IMR-90 (cell line): ENCODE results near the gene SENP6. TPM values are rescaled to one million over a fixed set of nuclear protein-coding genes. Genes with fewer than 3 reads are reported as not detected.

ENCODE experiments used
- ATAC-seq: fragments of 200-7000 bp; cut with Tn5 transposase; 2 replicates; pipeline ENCODE4 v1.9.1; 2020; ENCODE audit warnings: low read depth, mild to moderate bottlenecking, moderate library complexity
- BruUV-seq: library from RNA; stranded (reverse); fragments of 400-500 nt; replicated peaks from 2 replicates; lab custom pipeline; 2021; lab: Mats Ljungman, UMichigan
- CTCF ChIA-PET: fragments of 300-600 bp; formaldehyde crosslinking; extraction: SDS; loops from one replicate; lab custom pipeline; 2021; ENCODE audit warnings: antibody characterized with exemption; lab: Yijun Ruan, JAX
- POLR2A ChIA-PET: fragments of 300-600 bp; sonication (Branson Sonifier 250); formaldehyde crosslinking; loops from one replicate; lab custom pipeline; 2022; ENCODE audit warnings: antibody characterized with exemption; ENCODE audit not compliant: unreplicated experiment; lab: Charles Lee
- DNase-seq: peaks from one replicate; pipeline ENCODE4 v3.0.0; 2013
- H2AFZ ChIP-seq: replicated peaks from 2 replicates; pipeline ENCODE3; 2013; ENCODE audit warnings: low read length, mild to moderate bottlenecking; ENCODE audit not compliant: poor library complexity
- H2AK5ac ChIP-seq: 2 replicates; pipeline ENCODE4 v1.6.1; 2013; ENCODE audit warnings: low read depth, low read length, inconsistent platforms
- H2AK9ac ChIP-seq: replicated peaks from 2 replicates; pipeline ENCODE3; 2013; ENCODE audit warnings: mild to moderate bottlenecking, low read depth, low read length, moderate library complexity; ENCODE audit not compliant: poor library complexity
- H2BK120ac ChIP-seq: 2 replicates; pipeline ENCODE4 v1.6.1; 2013; ENCODE audit warnings: low read depth, low read length, inconsistent platforms
- H2BK15ac ChIP-seq: 3 replicates; pipeline ENCODE4 v1.6.1; 2013; ENCODE audit warnings: low read depth, low read length, inconsistent platforms
- H2BK20ac ChIP-seq: 2 replicates; pipeline ENCODE4 v1.6.1; 2013; ENCODE audit warnings: low read depth, mild to moderate bottlenecking, inconsistent platforms, low read length, moderate library complexity
- H2BK5ac ChIP-seq: 2 replicates; pipeline ENCODE4 v1.6.1; 2013; ENCODE audit warnings: mild to moderate bottlenecking, low read depth, low read length, inconsistent platforms; ENCODE audit not compliant: poor library complexity, severe bottlenecking
- H3K14ac ChIP-seq: replicated peaks from 2 replicates; pipeline ENCODE4 v1.6.1; 2013; ENCODE audit warnings: low read depth, low read length, inconsistent platforms
- H3K18ac ChIP-seq: 2 replicates; pipeline ENCODE4 v1.6.1; 2013; ENCODE audit warnings: low read depth, low read length, control low read depth
- H3K23ac ChIP-seq: 2 replicates; pipeline ENCODE4 v1.6.1; 2013; ENCODE audit warnings: low read depth, low read length, inconsistent platforms
- H3K27ac ChIP-seq: 2 replicates; pipeline ENCODE4 v1.5.1; 2013; ENCODE audit warnings: mild to moderate bottlenecking, control low read depth, low read length; ENCODE audit not compliant: insufficient read depth
- H3K27me3 ChIP-seq: 2 replicates; pipeline ENCODE4 v1.6.1; 2013; ENCODE audit warnings: low read length; ENCODE audit not compliant: control insufficient read depth, insufficient read depth
- H3K36me3 ChIP-seq: 2 replicates; pipeline ENCODE4 v1.6.1; 2013; ENCODE audit warnings: low read length, mixed read lengths; ENCODE audit not compliant: control insufficient read depth, insufficient read depth
- H3K4ac ChIP-seq: 2 replicates; pipeline ENCODE4 v1.6.1; 2013; ENCODE audit warnings: low read depth, low read length, inconsistent platforms
- H3K4me1 ChIP-seq: 2 replicates; pipeline ENCODE4 v1.6.1; 2013; ENCODE audit warnings: low read length, mixed read lengths; ENCODE audit not compliant: control insufficient read depth, insufficient read depth
- H3K4me2 ChIP-seq: 2 replicates; pipeline ENCODE4 v1.6.1; 2013; ENCODE audit warnings: low read depth, mild to moderate bottlenecking, control low read depth, low read length, moderate library complexity
- H3K4me3 ChIP-seq: 2 replicates; pipeline ENCODE4 v1.5.1; 2013; ENCODE audit warnings: low read depth, mild to moderate bottlenecking, control low read depth, low read length, moderate library complexity; ENCODE audit not compliant: insufficient read depth
- H3K56ac ChIP-seq: 2 replicates; pipeline ENCODE4 v1.6.1; 2013; ENCODE audit warnings: low read length, inconsistent platforms; ENCODE audit not compliant: insufficient read depth; ENCODE audit errors: extremely low read depth
- H3K79me1 ChIP-seq, 2 experiments: 2 replicates each; pipeline ENCODE4 v1.6.1; 2013; ENCODE audit warnings: low read length in 2 of 2, inconsistent platforms in 1 of 2, low read depth in 1 of 2
- H3K9ac ChIP-seq: 2 replicates; pipeline ENCODE4 v1.6.1; 2013; ENCODE audit warnings: low read depth, low read length, control low read depth
- H3K9me1 ChIP-seq: 2 replicates; pipeline ENCODE4 v1.6.1; 2013; ENCODE audit warnings: low read length, inconsistent platforms; ENCODE audit not compliant: insufficient read depth
- H3K9me3 ChIP-seq: 2 replicates; pipeline ENCODE4 v1.6.1; 2013; ENCODE audit warnings: low read length; ENCODE audit not compliant: control insufficient read depth, insufficient read depth
- H4K20me1 ChIP-seq: 2 replicates; pipeline ENCODE4 v1.6.1; 2013; ENCODE audit warnings: low read length, inconsistent platforms; ENCODE audit not compliant: insufficient read depth
- H4K5ac ChIP-seq: 2 replicates; pipeline ENCODE4 v1.6.1; 2013; ENCODE audit warnings: mild to moderate bottlenecking, low read depth, low read length, control low read depth
- H4K8ac ChIP-seq, 2 experiments: 2 replicates each; pipeline ENCODE4 v1.6.1; 2013; ENCODE audit warnings: low read depth in 2 of 2, low read length in 2 of 2, control low read depth in 1 of 2, inconsistent platforms in 1 of 2
- H4K91ac ChIP-seq: 2 replicates; pipeline ENCODE4 v1.6.1; 2013; ENCODE audit warnings: low read depth, low read length, inconsistent platforms; ENCODE audit not compliant: insufficient read depth
- MAFK ChIP-seq: IDR thresholded peaks from 2 replicates; pipeline ENCODE4 v1.6.1; 2012; ENCODE audit warnings: low read depth, low read length, improper control_type of control experiment
- MAZ ChIP-seq: IDR thresholded peaks from 2 replicates; pipeline ENCODE4 v1.6.1; 2012; ENCODE audit warnings: low read depth, mild to moderate bottlenecking, low read length, improper control_type of control experiment, moderate library complexity, borderline replicate concordance
- MXI1 ChIP-seq: IDR thresholded peaks from 2 replicates; pipeline ENCODE4 v1.6.1; 2012; ENCODE audit warnings: low read depth, mild to moderate bottlenecking, low read length, moderate library complexity, borderline replicate concordance
- POLR2A ChIP-seq: IDR thresholded peaks from 2 replicates; pipeline ENCODE4 v1.6.1; 2012; ENCODE audit warnings: mild to moderate bottlenecking, low read depth, low read length
- RAD21 ChIP-seq: IDR thresholded peaks from 2 replicates; pipeline ENCODE4 v1.6.1; 2012; ENCODE audit warnings: low read length, improper control_type of control experiment
- RCOR1 ChIP-seq: IDR thresholded peaks from 2 replicates; pipeline ENCODE4 v1.6.1; 2012; ENCODE audit warnings: mild to moderate bottlenecking, low read length, improper control_type of control experiment; ENCODE audit not compliant: insufficient replicate concordance
- RFX5 ChIP-seq: IDR thresholded peaks from 2 replicates; pipeline ENCODE4 v1.8.0; 2012; ENCODE audit warnings: low read depth, mild to moderate bottlenecking, low read length, moderate library complexity
- SMC3 ChIP-seq: fragments of 150-350 bp; IDR thresholded peaks from 2 replicates; pipeline ENCODE4 v1.6.1; 2016; ENCODE audit warnings: low read depth, mild to moderate bottlenecking, antibody characterized with exemption, low read length, moderate library complexity
- WGBS, 2 experiments: methylation state at CpG; one replicate each; pipeline versions ENCODE4 v1.1.5 to v1.1.7; 2013; ENCODE audit warnings: missing lambda C conversion rate in 2 of 2; ENCODE audit not compliant: insufficient read length in 1 of 2; ENCODE audit errors: extremely low coverage in 2 of 2; 5-methylcytosine and 5-hydroxymethylcytosine counted together
- dilution Hi-C: fragments of 300-500 bp; cut with HindIII; formaldehyde crosslinking; loops from one replicate; pipeline ENCODE4 v1.14.3; 2018; ENCODE audit warnings: low sequenced_read_pairs; ENCODE audit not compliant: unreplicated experiment
- in situ Hi-C: fragments of 300-500 bp; cut with MboI; formaldehyde crosslinking; loops from 3 replicates; pipeline ENCODE4 v1.14.3; 2019; ENCODE audit warnings: low sequenced_read_pairs, inconsistent platforms, mixed read lengths
- intact Hi-C: fragments of 100-400 bp; cut with micrococcal nuclease; formaldehyde crosslinking; loops from 2 replicates; pipeline ENCODE4 v1.10.0; 2022
- polyA plus RNA-seq, 3 experiments: library from polyadenylated mRNA; depleted of rRNA; stranded (reverse); fragments of >200 nt; gene quantifications; 2 replicates each; pipeline ENCODE4 v1.2.3, GENCODE V29; 2012; ENCODE audit warnings: low replicate concordance in 1 of 3
- total RNA-seq: library from RNA; depleted of rRNA; stranded (reverse); fragments of >200 nt; gene quantifications from 2 replicates; pipeline ENCODE4 v1.2.3, GENCODE V29; 2012
- TF ChIP-seq, protein P1 (sequence below): fragments of 150-350 bp; IDR thresholded peaks from 2 replicates; pipeline ENCODE4 v1.6.1; 2016; ENCODE audit warnings: low read depth, mild to moderate bottlenecking, low read length, moderate library complexity, borderline replicate concordance
- TF ChIP-seq, protein P2 (sequence below): conservative IDR thresholded peaks from 2 replicates; pipeline ENCODE4 v1.5.1; 2012; ENCODE audit warnings: mild to moderate bottlenecking, low read depth, low read length, improper control_type of control experiment
- TF ChIP-seq, protein P3 (sequence below): fragments of 150-350 bp; IDR thresholded peaks from 2 replicates; pipeline ENCODE4 v1.6.1; 2017; ENCODE audit warnings: mild to moderate bottlenecking, antibody characterized with exemption, low read length, low read depth

The SENP6 gene
- total and polyA plus RNA-seq, 2 of the 4 experiments (the other 2 are of a cell fraction): 23.1 to 25.8 TPM

DNA sequence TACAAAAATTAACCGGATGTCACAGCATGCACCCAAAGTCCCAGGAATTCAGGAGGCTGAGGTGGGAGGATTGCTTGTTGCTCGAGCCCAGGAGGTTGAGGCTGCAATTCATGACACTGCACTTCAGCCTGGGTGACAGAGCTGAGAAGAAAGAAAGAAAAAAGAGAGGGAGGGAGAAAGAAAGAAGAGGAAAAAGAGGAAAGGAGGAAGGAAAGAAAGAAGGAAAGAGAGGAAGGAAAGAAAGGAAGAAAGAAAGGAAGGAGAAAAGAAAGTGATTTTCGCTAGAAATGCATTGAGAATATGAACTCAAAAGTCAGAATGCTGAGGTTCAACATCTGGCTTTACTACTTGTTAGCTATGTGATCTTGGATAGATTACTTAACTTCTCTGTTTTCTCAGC is 6.6 kb downstream of the SENP6 start:
- H3K9ac ChIP-seq: no peak overlapping the region
- CTCF ChIA-PET: no interaction called here
- ATAC-seq (no peak), DNase-seq (no peak)
- H3K27ac ChIP-seq: no peak overlapping the region
- H3K14ac ChIP-seq: no peak overlapping the region
- no peaks in the 10 kb centered on the region for H3K9me3 ChIP-seq
- intact Hi-C loops (no loop called here), in situ Hi-C loops (no loop called here), dilution Hi-C loops (no loop called here)
- H4K5ac ChIP-seq: no peak overlapping the region
- no peak overlapping the region for H2BK120ac ChIP-seq
- H2AK9ac ChIP-seq: no peak overlapping the region
- H3K56ac ChIP-seq: no peak overlapping the region
- peaks cover 8% of the 10 kb centered on the region for H3K4me1 ChIP-seq
- no peak overlapping the region for H2AFZ ChIP-seq
- H3K27me3 ChIP-seq: no peaks in the 10 kb centered on the region
- H3K36me3 ChIP-seq: no peaks in the 10 kb centered on the region
- WGBS, 2 experiments: no CpG with 5 or more reads among the region's 3 CpGs
- peaks cover 11% of the 10 kb centered on the region for H3K9me1 ChIP-seq
- no peak overlapping the region for H4K8ac ChIP-seq
- H3K4me2 ChIP-seq: no peak overlapping the region
- H3K4ac ChIP-seq: no peak overlapping the region
- H3K18ac ChIP-seq: no peak overlapping the region
- no peak overlapping the region for H2BK5ac ChIP-seq
- no peak overlapping the region for H2AK5ac ChIP-seq
- H2BK15ac ChIP-seq: no peak overlapping the region
- H4K20me1 ChIP-seq: peaks cover 91% of the 10 kb centered on the region
- TF ChIP-seq RAD21: no peak
- TF ChIP-seq MAFK: no peak
- TF ChIP-seq POLR2A: no peak
- no peak for TF ChIP-seq SMC3
- no peak for TF ChIP-seq RFX5
- no peak for TF ChIP-seq MAZ
- TF ChIP-seq, protein P1, sequence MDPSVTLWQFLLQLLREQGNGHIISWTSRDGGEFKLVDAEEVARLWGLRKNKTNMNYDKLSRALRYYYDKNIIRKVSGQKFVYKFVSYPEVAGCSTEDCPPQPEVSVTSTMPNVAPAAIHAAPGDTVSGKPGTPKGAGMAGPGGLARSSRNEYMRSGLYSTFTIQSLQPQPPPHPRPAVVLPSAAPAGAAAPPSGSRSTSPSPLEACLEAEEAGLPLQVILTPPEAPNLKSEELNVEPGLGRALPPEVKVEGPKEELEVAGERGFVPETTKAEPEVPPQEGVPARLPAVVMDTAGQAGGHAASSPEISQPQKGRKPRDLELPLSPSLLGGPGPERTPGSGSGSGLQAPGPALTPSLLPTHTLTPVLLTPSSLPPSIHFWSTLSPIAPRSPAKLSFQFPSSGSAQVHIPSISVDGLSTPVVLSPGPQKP: no peak
- TF ChIP-seq MXI1: no peak
- TF ChIP-seq, protein P2, sequence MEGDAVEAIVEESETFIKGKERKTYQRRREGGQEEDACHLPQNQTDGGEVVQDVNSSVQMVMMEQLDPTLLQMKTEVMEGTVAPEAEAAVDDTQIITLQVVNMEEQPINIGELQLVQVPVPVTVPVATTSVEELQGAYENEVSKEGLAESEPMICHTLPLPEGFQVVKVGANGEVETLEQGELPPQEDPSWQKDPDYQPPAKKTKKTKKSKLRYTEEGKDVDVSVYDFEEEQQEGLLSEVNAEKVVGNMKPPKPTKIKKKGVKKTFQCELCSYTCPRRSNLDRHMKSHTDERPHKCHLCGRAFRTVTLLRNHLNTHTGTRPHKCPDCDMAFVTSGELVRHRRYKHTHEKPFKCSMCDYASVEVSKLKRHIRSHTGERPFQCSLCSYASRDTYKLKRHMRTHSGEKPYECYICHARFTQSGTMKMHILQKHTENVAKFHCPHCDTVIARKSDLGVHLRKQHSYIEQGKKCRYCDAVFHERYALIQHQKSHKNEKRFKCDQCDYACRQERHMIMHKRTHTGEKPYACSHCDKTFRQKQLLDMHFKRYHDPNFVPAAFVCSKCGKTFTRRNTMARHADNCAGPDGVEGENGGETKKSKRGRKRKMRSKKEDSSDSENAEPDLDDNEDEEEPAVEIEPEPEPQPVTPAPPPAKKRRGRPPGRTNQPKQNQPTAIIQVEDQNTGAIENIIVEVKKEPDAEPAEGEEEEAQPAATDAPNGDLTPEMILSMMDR: no peak
- TF ChIP-seq RCOR1: no peak
- TF ChIP-seq, protein P3, sequence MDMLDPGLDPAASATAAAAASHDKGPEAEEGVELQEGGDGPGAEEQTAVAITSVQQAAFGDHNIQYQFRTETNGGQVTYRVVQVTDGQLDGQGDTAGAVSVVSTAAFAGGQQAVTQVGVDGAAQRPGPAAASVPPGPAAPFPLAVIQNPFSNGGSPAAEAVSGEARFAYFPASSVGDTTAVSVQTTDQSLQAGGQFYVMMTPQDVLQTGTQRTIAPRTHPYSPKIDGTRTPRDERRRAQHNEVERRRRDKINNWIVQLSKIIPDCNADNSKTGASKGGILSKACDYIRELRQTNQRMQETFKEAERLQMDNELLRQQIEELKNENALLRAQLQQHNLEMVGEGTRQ: no peak
- no peak overlapping the region for H2BK20ac ChIP-seq
- no peak overlapping the region for H3K23ac ChIP-seq
- POLR2A ChIA-PET: no interaction called here
- H4K91ac ChIP-seq: no peak overlapping the region
- H3K79me1 ChIP-seq: peaks cover 11 to 82% of the 10 kb centered on the region in 2 experiments; a peak in 3 of 4 replicates
- BruUV-seq: no TSS peak
- no peak overlapping the region for H3K4me3 ChIP-seq
